K562 (cell line): ENCODE measurements around the gene CCDC88A.

Experiments
- MEF2D ChIP-seq: conservative IDR thresholded peaks from 2 replicates; pipeline ENCODE4 v1.6.1; 2016; ENCODE audit warnings: low read depth, missing genetic modification characterization, missing compliant biosample characterization
- ZNF311 ChIP-seq: fragments of 250-450 bp; sonication (Bioruptor Pico); IDR thresholded peaks from 2 replicates; pipeline ENCODE4 v1.4.0; 2020; ENCODE audit warnings: mild to moderate bottlenecking, moderate library complexity
- TF ChIP-seq, protein P1 (sequence below): fragments of 450-650 bp; formaldehyde crosslinking; IDR thresholded peaks from 2 replicates; pipeline ENCODE4 v1.4.0; 2020; ENCODE audit warnings: mild to moderate bottlenecking, mixed read lengths
- TF ChIP-seq, protein P2 (sequence below): fragments of 450-650 bp; IDR thresholded peaks from 2 replicates; pipeline ENCODE4 v1.6.1; 2016

- TF ChIP-seq, protein P1, sequence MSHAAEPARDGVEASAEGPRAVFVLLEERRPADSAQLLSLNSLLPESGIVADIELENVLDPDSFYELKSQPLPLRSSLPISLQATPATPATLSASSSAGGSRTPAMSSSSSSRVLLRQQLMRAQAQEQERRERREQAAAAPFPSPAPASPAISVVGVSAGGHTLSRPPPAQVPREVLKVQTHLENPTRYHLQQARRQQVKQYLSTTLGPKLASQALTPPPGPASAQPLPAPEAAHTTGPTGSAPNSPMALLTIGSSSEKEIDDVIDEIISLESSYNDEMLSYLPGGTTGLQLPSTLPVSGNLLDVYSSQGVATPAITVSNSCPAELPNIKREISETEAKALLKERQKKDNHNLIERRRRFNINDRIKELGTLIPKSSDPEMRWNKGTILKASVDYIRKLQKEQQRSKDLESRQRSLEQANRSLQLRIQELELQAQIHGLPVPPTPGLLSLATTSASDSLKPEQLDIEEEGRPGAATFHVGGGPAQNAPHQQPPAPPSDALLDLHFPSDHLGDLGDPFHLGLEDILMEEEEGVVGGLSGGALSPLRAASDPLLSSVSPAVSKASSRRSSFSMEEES (CRISPR knock-in tag): no peak
- TF ChIP-seq, protein P2, sequence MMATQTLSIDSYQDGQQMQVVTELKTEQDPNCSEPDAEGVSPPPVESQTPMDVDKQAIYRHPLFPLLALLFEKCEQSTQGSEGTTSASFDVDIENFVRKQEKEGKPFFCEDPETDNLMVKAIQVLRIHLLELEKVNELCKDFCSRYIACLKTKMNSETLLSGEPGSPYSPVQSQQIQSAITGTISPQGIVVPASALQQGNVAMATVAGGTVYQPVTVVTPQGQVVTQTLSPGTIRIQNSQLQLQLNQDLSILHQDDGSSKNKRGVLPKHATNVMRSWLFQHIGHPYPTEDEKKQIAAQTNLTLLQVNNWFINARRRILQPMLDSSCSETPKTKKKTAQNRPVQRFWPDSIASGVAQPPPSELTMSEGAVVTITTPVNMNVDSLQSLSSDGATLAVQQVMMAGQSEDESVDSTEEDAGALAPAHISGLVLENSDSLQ: no peak
- TF ChIP-seq MEF2D (tag) (no peak), ZNF311 (CRISPR knock-in tag) (no peak)
Observed at GRCh38 chr2:55430211-55430975, 10.7 kb upstream of the CCDC88A start.
